ENCODE measurements around the gene HIC1.

DNA sequence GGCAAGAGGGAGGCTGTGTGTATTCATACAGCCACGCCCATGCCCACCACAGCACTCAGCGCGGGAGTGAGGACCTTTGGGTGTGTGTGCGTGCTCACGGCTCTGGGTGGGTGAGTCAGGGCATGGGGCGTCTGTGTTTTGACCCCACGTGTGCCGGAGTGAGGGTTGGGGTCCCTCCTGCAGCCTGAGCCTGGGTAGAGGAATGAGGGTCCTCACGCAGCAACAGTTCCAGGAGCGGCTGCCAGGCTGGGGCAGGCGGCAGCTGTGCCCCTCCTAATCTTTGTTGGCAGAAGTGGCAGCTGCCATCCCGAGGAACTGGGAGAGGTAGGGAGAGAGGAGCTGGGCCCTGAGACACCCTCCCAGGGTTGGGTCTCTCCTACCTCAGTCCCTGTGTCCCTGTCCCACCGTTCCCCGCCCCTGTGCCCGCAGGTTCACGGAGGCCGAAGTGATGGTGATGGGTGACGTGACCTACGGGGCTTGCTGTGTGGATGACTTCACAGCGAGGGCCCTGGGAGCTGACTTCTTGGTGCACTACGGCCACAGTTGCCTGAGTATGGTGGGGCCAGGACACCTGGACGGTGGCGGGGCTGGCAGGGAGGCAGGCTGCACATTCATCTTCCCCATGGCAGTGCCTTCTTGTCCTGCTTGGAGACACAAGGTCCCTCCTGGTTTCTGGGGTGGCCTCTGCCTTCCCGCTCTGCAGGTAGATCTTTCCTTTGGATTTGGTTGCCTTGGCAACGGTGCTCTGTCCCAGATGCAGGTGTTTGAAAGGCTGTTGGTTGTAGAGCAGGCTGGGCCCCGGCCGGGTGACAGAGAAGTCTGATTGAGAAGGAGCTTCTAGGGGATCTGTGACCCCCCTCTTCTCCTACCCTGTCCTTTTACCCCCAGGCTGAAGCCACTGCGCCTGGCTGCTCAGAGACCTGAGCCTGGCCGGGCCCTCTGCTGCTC is 19.1 kb upstream of the HIC1 start:
- TF ChIP-seq, protein P1, sequence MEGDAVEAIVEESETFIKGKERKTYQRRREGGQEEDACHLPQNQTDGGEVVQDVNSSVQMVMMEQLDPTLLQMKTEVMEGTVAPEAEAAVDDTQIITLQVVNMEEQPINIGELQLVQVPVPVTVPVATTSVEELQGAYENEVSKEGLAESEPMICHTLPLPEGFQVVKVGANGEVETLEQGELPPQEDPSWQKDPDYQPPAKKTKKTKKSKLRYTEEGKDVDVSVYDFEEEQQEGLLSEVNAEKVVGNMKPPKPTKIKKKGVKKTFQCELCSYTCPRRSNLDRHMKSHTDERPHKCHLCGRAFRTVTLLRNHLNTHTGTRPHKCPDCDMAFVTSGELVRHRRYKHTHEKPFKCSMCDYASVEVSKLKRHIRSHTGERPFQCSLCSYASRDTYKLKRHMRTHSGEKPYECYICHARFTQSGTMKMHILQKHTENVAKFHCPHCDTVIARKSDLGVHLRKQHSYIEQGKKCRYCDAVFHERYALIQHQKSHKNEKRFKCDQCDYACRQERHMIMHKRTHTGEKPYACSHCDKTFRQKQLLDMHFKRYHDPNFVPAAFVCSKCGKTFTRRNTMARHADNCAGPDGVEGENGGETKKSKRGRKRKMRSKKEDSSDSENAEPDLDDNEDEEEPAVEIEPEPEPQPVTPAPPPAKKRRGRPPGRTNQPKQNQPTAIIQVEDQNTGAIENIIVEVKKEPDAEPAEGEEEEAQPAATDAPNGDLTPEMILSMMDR (conservative IDR thresholded peaks at IDR 0.05; ENCODE audit: low read length) = no peak
- TF ChIP-seq EZH2phosphoT487 (IDR thresholded peaks at IDR 0.05; ENCODE audit: borderline replicate concordance, low read depth, low read length) = no peak

Measured in OCI-LY7 (cell line).